Inferior parietal cortex (tissue), 1 donor: ENCODE results near the gene IRX1.

ENCODE experiments used
- DNase-seq: peaks from one replicate; pipeline ENCODE4 v3.0.0-alpha.2; 2016; ENCODE audit errors: extremely low spot score

IRX1 gene

DNA sequence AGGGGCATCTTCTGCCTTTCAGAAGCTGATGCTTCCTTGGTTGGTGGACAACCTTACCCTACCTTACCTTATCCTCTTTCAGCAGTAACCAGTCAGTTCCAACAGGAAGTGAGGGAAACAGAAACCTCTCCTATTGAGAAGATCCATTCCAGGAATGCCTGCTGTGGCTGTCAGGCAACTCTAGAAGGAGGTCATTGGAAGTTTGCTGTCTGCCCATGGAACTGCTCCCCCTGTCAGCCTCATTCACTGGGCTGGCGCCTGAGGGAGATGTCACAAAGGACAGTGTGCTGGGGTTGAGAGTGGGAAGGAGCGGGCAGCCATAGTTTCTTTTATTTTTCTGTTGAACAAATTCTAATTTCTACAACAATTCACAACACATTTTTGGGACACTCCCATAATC is 54.7 kb downstream of the IRX1 start:
- no peak for DNase-seq

- no peak for DNase-seq
Measured at GRCh38 chr5:3650868-3651267, 55.2 kb downstream of the IRX1 start.
